GM12874 (cell line): ENCODE measurements around the gene OR2D3.

Source experiments
- CTCF ChIP-seq: IDR thresholded peaks from 2 replicates; pipeline ENCODE4 v1.5.1; 2011; ENCODE audit warnings: low read depth, mild to moderate bottlenecking, control low read depth, low read length, moderate library complexity; ENCODE audit not compliant: insufficient read depth

The OR2D3 gene

GRCh38 chr11:6920702-6921101, at the start of gene OR2D3:
Gene OR2D3, plus strand, starts transcription at chr11:6921002. Its CDS starts 0 bp downstream, at chr11:6921002.
- TF ChIP-seq CTCF, result no peak

- TF ChIP-seq CTCF, result no peak
Measured at GRCh38 chr11:6871278-6871677, 49.5 kb upstream of the OR2D3 start.

GRCh38 chr11:6875761-6876160, 45.0 kb upstream of the OR2D3 start:
- no peak for TF ChIP-seq CTCF

- no peak for TF ChIP-seq CTCF
Measured at GRCh38 chr11:6876325-6876724, 44.5 kb upstream of the OR2D3 start, which contains the start of gene OR10A4. Gene OR10A4, plus strand, starts transcription at chr11:6876625. Its CDS starts 23 bp downstream, at chr11:6876648.

- no peak for TF ChIP-seq CTCF
Measured at GRCh38 chr11:6876914-6877313, 43.9 kb upstream of the OR2D3 start.

GRCh38 chr11:6882751-6883150, 38.1 kb upstream of the OR2D3 start:
- TF ChIP-seq CTCF, result no peak

- no peak for TF ChIP-seq CTCF
Measured at GRCh38 chr11:6888830-6889229, 32.0 kb upstream of the OR2D3 start.

- TF ChIP-seq CTCF, result no peak
Measured at GRCh38 chr11:6889835-6890234, 31.0 kb upstream of the OR2D3 start.
